Measurements from ENCODE around the gene GJA1. TPM values are rescaled to one million over a fixed set of nuclear protein-coding genes. Genes with fewer than 3 reads are reported as not detected.

GJA1 gene
- total RNA-seq, 4 donors from 2014 or later = 170 to 484 (median 346) TPM

- Histone ChIP-seq H3K4me3 (no peak overlapping the region), H3K36me3 (peaks cover 35% of the 10 kb centered on the region), H3K4me1 (no peaks in the 10 kb centered on the region), H3K27me3 (no peaks in the 10 kb centered on the region), H3K27ac (no peak overlapping the region), H3K9me3 (no peaks in the 10 kb centered on the region)
- no peak for DNase-seq (ENCODE audit: low spot score in 2 of 2)
- TF ChIP-seq POLR2A (IDR thresholded peaks at IDR 0.05) = no peak
Observed at GRCh38 chr6:121451250-121451649, 15.8 kb downstream of the GJA1 start.

GRCh38 chr6:121453191-121453590, 17.7 kb downstream of the GJA1 start:
- no peaks in the 10 kb centered on the region for H3K9me3 ChIP-seq
- H3K4me1 ChIP-seq = no peaks in the 10 kb centered on the region
- no peak for DNase-seq (ENCODE audit: low spot score in 2 of 2)
- no peak overlapping the region for H3K4me3 ChIP-seq
- peaks cover 18% of the 10 kb centered on the region for H3K36me3 ChIP-seq
- TF ChIP-seq EP300 (IDR thresholded peaks at IDR 0.05) (no peak), POLR2A (IDR thresholded peaks at IDR 0.05) (no peak), CTCF (IDR thresholded peaks at IDR 0.05) (no peak)
- no peaks in the 10 kb centered on the region for H3K27me3 ChIP-seq
- 70% methylated on average over 5 of the region's 5 CpGs for WGBS
- no peak overlapping the region for H3K27ac ChIP-seq

GRCh38 chr6:121460170-121460569, 24.7 kb downstream of the GJA1 start:
- no peak for DNase-seq (ENCODE audit: low spot score in 2 of 2)
- H3K9me3 ChIP-seq = no peaks in the 10 kb centered on the region
- H3K36me3 ChIP-seq = no peaks in the 10 kb centered on the region
- no peaks in the 10 kb centered on the region for H3K27me3 ChIP-seq
- H3K4me1 ChIP-seq = no peaks in the 10 kb centered on the region
- no peak for TF ChIP-seq EP300 (IDR thresholded peaks at IDR 0.05)
- no peak overlapping the region for H3K4me3 ChIP-seq
- WGBS = 38% methylated on average over 2 of the region's 2 CpGs
- no peak overlapping the region for H3K27ac ChIP-seq

- no peak overlapping the region for H3K4me3 ChIP-seq
- no peaks in the 10 kb centered on the region for H3K9me3 ChIP-seq
- H3K27ac ChIP-seq = no peak overlapping the region
- H3K4me1 ChIP-seq = no peaks in the 10 kb centered on the region
- DNase-seq (ENCODE audit: low spot score in 2 of 2) = no peak
- WGBS = 91% methylated on average over 3 of the region's 3 CpGs
- no peaks in the 10 kb centered on the region for H3K36me3 ChIP-seq
- no peak for TF ChIP-seq CTCF (IDR thresholded peaks at IDR 0.05)
- TF ChIP-seq POLR2A (IDR thresholded peaks at IDR 0.05) = no peak
- TF ChIP-seq EP300 (IDR thresholded peaks at IDR 0.05) = no peak
- no peak for TF ChIP-seq POLR2AphosphoS5 (IDR thresholded peaks at IDR 0.05)
- no peaks in the 10 kb centered on the region for H3K27me3 ChIP-seq
Observed at GRCh38 chr6:121463087-121463486, 27.6 kb downstream of the GJA1 start.

- no peak for DNase-seq (ENCODE audit: low spot score in 2 of 2)
- no peaks in the 10 kb centered on the region for H3K27me3 ChIP-seq
- no peak overlapping the region for H3K27ac ChIP-seq
- H3K4me1 ChIP-seq = no peaks in the 10 kb centered on the region
- 90% methylated on average over 6 of the region's 6 CpGs for WGBS
- no peaks in the 10 kb centered on the region for H3K36me3 ChIP-seq
- H3K4me3 ChIP-seq = no peak overlapping the region
- TF ChIP-seq CTCF (IDR thresholded peaks at IDR 0.05) (no peak), POLR2A (IDR thresholded peaks at IDR 0.05) (no peak), EP300 (IDR thresholded peaks at IDR 0.05) (no peak), POLR2AphosphoS5 (IDR thresholded peaks at IDR 0.05) (no peak)
- no peaks in the 10 kb centered on the region for H3K9me3 ChIP-seq
Observed at GRCh38 chr6:121465101-121465500, 29.7 kb downstream of the GJA1 start.

GRCh38 chr6:121479486-121480098, 44.1 kb downstream of the GJA1 start:
- H3K4me3 ChIP-seq = no peak overlapping the region
- H3K27ac ChIP-seq = no peak overlapping the region
- TF ChIP-seq EP300 (IDR thresholded peaks at IDR 0.05) = no peak
- TF ChIP-seq POLR2AphosphoS5 (IDR thresholded peaks at IDR 0.05) = no peak
- TF ChIP-seq POLR2A (IDR thresholded peaks at IDR 0.05) = no peak
- TF ChIP-seq CTCF (IDR thresholded peaks at IDR 0.05) = no peak
- no peaks in the 10 kb centered on the region for H3K36me3 ChIP-seq
- no peaks in the 10 kb centered on the region for H3K27me3 ChIP-seq
- DNase-seq (ENCODE audit: low spot score in 2 of 2) = no peak
- no peaks in the 10 kb centered on the region for H3K4me1 ChIP-seq
- 98% methylated on average over 21 of the region's 21 CpGs for WGBS
- H3K9me3 ChIP-seq = no peaks in the 10 kb centered on the region
